HG03378 (cell line): Measurements from ENCODE around the gene POLR2E.
A peak's percentile ranks its signal among the peaks of the same experiment; 100 is the strongest.

ENCODE experiments used
- ATAC-seq: cut with Tn5 transposase; IDR thresholded peaks from one replicate; pipeline ENCODE4 v1.9.1; 2021; ENCODE audit warnings: mild to moderate bottlenecking, moderate library complexity; ENCODE audit not compliant: unreplicated experiment

The POLR2E gene

DNA sequence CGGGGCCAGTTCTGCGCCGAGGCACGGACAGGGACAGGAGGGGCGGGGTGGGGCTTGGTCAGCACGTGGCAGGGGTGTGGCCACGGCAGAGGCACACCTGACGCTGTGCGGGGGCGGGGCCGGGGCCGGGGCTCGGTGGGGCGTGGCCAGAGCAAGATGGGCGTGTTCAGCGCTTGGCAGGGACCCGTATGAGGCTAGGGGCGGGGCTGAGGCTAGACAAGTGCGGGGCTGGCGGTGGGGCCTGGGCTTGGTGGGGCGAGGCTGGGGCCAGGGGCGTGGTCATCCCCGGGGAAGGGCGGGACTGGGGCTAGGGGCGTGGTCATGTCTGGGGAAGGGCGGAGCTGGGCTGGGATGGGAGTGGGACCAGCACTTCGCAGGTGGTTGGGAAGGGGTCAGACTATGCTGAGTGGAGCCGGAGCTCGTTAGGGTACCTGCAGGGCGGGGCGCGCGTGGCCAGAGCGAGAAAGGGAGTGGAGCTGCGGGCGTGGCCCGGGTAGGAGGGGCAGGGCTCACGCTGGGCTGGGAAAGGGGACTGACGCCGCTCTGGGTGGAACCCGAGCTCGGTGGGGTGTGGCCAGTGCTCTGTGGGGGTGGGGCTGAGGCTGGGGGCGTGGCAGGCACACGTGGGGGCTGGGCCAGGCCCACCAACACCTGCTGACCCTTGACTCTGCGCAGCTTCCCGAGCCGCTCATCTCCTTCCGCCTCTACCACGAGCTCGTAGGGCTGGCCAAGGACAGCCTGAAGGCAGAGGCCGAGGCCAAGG lies 12.8 kb downstream of the POLR2E start:
- no peak for ATAC-seq

GRCh38 chr19:1081301-1082164 lies 13.6 kb downstream of the POLR2E start:
- ATAC-seq = no peak

DNA sequence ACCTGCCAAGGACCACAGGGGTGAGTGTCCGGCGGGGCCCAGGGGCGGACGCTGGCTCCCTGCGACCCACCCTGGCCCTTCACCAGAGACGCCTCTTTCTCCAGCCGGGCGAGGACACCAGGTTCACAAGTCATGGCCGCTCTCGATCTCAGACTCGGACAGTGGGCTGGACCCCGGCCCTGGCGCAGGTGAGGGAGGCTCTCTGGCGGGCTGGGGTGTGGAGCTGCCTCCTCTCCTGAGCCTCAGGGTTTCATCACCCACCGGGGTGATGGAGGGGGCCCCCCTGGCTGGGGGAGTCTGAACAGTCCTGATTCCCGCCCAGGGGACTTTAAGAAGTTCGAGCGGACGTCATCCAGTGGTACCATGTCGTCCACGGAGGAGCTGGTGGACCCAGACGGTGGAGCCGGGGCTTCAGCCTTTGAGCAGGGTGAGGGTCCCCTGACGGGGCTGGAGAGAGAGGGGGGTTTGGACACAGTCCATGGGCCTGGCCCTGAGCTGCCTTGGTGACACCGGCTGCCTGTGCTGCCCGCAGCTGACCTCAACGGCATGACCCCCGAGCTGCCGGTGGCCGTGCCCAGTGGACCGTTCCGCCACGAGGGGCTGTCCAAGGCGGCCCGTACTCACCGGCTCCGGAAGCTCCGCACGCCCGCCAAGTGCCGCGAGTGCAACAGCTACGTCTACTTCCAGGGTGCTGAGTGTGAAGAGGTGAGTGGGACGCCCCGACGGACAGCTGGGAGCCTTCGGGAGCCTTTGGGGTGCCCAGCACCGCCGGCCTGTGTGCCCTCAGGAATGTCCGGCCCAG lies 14.6 kb downstream of the POLR2E start:
- no peak for ATAC-seq

- ATAC-seq = no peak
Observed at GRCh38 chr19:1079566-1080111, 15.5 kb downstream of the POLR2E start.

- ATAC-seq = peak; percentile 61
Observed at GRCh38 chr19:1076951-1077350, 18.2 kb downstream of the POLR2E start.

- no peak for ATAC-seq
Observed at GRCh38 chr19:1076046-1076386, 19.2 kb downstream of the POLR2E start.

GRCh38 chr19:1074544-1075283 lies 20.5 kb downstream of the POLR2E start:
- no peak for ATAC-seq

- ATAC-seq = no peak
Observed at GRCh38 chr19:1073956-1074517, 21.1 kb downstream of the POLR2E start.

DNA sequence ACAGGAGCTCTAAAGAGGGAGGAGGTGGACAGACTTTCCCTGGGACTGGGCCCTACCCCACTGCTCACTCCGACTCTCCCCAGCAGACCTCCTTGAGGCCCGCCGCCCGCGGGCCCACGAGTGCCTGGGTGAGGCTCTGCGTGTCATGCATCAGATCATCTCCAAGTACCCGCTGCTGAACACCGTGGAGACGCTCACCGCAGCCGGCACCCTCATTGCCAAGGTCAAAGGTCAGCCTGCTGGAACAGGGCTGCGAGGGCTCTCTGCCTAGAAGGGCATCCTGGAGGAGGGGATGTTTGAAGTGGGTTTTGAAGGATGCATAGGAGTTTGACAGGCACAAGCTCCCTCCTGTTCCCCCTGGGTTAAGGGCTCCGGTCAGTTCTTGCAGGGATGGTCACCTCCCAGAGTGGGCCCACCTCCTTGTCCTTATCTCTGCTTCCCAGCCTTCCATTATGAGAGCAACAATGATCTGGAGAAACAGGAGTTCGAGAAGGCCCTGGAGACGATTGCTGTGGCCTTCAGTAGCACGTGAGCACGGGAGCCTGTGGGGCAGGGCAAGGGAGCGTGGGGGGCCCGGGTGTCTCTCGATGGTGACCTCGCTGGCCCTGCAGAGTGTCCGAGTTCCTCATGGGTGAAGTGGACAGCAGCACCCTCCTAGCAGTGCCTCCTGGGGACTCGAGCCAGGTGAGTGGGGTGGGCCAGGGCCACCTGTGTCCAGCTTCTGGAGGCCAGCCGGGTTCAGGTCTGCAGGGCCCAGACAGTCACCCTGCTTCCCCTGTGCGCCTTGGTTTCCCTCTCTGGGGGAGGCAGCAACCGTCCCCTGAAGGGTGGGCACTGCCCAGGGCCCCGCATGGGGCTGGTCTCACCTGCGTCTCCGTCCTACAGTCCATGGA lies 21.9 kb downstream of the POLR2E start:
- no peak for ATAC-seq

- ATAC-seq = no peak
Observed at GRCh38 chr19:1072371-1073015, 22.7 kb downstream of the POLR2E start.

GRCh38 chr19:1070931-1071791 lies 24.0 kb downstream of the POLR2E start:
- ATAC-seq = no peak

GRCh38 chr19:1070576-1070930 lies 24.6 kb downstream of the POLR2E start:
- no peak for ATAC-seq

DNA sequence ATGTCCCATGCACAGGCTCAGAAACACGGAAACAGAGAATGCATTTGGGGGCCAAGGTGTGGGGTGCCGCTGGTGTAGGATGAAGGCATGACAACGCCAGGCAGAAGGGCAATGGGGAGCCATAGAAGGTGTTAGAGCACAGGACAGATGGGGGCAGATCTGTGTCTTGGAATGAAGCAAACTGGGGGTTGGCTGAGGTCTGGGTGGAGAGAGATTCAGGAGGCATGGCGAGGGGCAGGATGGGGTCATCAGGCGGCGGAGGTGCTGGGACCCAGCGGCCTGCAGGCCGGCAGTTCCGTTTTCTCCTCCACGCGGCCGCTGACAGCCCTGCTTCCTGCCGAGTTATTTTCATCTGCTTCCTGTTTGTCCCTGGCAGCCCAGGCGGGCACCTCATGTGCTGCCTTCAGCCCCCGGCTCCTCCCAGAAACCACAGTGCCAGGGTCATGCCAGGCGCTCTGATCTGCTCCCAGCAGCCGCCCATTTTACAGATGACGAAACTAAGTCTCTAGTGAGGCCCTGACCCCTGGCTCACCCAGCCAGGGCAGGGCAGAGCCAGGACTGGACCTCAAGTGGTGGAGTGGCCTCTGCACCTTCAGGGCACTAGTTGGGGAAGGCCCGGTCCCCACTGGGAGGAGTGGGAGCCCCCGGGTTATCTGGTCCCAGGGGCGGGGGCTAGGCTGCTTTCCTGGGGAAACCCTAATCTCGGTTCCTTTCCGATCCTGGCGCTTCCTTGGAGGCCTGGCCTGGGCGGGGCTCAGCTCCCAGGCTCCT lies 26.0 kb downstream of the POLR2E start:
- no peak for ATAC-seq

- no peak for ATAC-seq
Observed at GRCh38 chr19:1068009-1069001, 26.9 kb downstream of the POLR2E start.

GRCh38 chr19:1067341-1067957 lies 27.7 kb downstream of the POLR2E start:
- no peak for ATAC-seq
